ENCODE data around the gene ARHGAP15.

The ARHGAP15 gene

GRCh38 chr2:143382573-143382972 is 253.4 kb downstream of the ARHGAP15 start:
- DNase-seq (ENCODE audit: low read depth), result no peak
- H3K4me3 ChIP-seq (ENCODE audit: low read length), result no peak overlapping the region
- TF ChIP-seq, protein P1, sequence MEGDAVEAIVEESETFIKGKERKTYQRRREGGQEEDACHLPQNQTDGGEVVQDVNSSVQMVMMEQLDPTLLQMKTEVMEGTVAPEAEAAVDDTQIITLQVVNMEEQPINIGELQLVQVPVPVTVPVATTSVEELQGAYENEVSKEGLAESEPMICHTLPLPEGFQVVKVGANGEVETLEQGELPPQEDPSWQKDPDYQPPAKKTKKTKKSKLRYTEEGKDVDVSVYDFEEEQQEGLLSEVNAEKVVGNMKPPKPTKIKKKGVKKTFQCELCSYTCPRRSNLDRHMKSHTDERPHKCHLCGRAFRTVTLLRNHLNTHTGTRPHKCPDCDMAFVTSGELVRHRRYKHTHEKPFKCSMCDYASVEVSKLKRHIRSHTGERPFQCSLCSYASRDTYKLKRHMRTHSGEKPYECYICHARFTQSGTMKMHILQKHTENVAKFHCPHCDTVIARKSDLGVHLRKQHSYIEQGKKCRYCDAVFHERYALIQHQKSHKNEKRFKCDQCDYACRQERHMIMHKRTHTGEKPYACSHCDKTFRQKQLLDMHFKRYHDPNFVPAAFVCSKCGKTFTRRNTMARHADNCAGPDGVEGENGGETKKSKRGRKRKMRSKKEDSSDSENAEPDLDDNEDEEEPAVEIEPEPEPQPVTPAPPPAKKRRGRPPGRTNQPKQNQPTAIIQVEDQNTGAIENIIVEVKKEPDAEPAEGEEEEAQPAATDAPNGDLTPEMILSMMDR (conservative IDR thresholded peaks at IDR 0.05; ENCODE audit: low read depth, low read length), result no peak

DNA sequence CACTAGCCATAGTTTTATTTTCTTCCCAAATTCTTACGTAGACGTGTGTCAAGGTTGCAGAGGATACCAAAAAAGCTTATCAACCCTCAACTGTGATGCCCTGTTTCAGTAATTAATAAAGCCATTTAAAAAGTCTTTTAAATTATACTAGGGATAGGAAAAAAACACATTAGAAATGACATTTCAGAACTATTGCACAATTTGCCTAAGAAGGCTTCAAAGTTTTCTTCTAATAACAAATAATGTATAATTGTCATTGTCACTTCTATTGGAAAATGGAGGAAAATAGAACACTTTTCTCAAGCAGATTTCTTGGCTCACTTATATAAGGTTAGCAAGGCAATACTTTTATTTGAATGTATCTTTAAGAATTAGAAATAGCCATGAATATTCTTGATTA is 253.8 kb downstream of the ARHGAP15 start:
- TF ChIP-seq, protein P1 (conservative IDR thresholded peaks at IDR 0.05; ENCODE audit: low read depth, low read length), result no peak
- no peak for DNase-seq (ENCODE audit: low read depth)
- H3K4me3 ChIP-seq (ENCODE audit: low read length), result no peak overlapping the region

DNA sequence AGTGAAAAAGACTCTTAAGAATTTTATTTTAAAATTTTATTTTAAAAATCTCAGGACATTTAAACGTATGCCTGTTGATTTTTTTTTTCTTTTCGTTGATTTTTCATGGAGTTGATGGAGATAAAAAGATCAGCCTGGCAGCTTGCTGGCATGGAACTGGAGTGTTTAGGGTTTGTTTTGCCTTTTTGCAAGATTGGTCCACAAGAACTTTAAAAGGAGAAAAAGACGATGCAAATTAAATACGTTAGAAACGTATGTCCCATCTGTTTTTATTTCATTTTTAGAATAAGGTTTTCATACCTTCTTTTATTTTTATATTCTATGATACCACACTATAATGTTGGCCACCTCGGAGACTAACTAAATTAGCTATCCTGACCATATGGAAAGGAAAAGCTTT is 254.9 kb downstream of the ARHGAP15 start:
- H3K4me3 ChIP-seq (ENCODE audit: low read length), result no peak overlapping the region
- no peak for DNase-seq (ENCODE audit: low read depth)
- TF ChIP-seq, protein P1 (conservative IDR thresholded peaks at IDR 0.05; ENCODE audit: low read depth, low read length), result no peak

DNA sequence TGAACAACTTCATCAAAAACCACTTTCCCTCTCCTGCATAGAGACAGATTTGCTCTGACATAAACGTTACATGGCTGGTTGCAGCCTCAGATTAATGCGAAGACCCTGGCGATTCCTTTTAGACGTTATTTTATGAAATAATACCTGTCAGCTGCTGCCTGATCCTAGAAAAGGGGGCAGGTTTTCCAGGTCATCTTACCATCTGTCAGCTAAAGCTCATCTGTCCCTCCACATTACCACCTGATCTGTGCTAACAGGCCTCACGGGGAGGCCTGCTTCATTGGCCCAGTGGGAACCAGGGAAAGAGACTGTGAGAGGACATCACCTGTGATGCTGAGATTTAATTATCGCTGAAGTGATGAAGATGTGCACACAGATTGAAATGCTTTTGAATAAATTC is 261.0 kb downstream of the ARHGAP15 start:
- no peak for DNase-seq (ENCODE audit: low read depth)
- TF ChIP-seq, protein P1 (conservative IDR thresholded peaks at IDR 0.05; ENCODE audit: low read depth, low read length), result no peak

DNA sequence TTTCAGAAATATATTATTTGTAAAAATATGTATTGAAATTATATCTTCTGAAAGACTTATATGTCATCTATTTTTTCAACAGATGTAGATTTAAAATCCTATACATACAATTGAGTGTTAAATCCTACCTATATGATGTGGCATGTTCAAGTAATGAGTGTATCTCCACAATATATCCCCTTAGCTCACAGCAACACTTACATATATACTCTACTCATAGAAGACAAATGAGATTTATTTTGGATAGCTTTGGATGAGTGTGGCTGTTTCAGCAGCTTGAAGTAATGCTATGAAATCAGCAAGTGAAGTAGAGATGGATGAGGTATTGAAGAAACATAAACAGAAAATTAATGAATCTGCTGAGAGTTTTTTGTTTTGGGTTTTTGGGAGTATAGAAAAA is 263.1 kb downstream of the ARHGAP15 start:
- no peak for DNase-seq (ENCODE audit: low read depth)
- H3K4me3 ChIP-seq (ENCODE audit: low read length), result no peak overlapping the region
- TF ChIP-seq, protein P1 (conservative IDR thresholded peaks at IDR 0.05; ENCODE audit: low read depth, low read length), result no peak

More for the DNA sequence above, 261.0 kb downstream of the ARHGAP15 start:
- H3K4me3 ChIP-seq (ENCODE audit: low read length), result no peak overlapping the region

GRCh38 chr2:143394062-143394461 is 264.8 kb downstream of the ARHGAP15 start:
- no peak for DNase-seq (ENCODE audit: low read depth)
- TF ChIP-seq, protein P1 (conservative IDR thresholded peaks at IDR 0.05; ENCODE audit: low read depth, low read length), result no peak
- no peak overlapping the region for H3K4me3 ChIP-seq (ENCODE audit: low read length)

DNA sequence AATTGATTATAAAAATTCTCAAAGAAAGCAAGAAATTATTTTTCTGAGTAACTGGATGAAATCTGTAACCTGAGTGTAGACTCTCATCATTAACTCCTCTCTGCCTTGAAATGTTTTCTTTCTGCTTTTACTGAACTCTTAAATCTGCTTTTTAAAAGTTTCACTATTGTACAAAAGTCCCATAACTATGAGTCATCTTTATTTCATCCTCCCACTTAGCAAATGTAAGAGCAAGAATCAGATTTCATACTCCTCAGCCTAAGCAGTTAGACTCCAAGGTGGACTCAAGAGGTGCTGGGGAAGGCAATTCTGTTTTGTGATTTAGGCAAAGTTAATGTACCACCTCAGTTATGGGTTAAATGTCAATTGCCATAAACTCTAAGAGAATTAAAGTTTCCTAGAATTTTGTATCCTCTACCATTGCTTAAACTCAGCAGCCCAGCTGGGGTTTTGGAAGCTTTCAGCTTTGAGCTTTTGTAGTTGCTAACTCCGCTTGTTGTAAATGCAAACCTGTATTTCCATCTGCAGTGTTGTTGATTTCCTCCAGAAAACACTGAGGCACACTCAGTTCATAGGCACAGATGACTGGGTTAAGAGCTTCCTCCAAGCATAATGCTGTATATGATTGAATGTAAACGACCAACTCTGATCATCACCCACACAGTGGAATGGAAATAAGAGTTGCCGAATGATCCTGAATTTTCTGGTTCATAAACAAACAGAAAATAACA is 268.8 kb downstream of the ARHGAP15 start:
- no peak for DNase-seq (ENCODE audit: low read depth)
- TF ChIP-seq, protein P1 (conservative IDR thresholded peaks at IDR 0.05; ENCODE audit: low read depth, low read length), result no peak

More for the DNA sequence above, 268.8 kb downstream of the ARHGAP15 start:
- no peak overlapping the region for H3K4me3 ChIP-seq (ENCODE audit: low read length)

Measured in retinal pigment epithelial cell (primary cell).